ENCODE measurements around the gene CFAP45.
"Not testable (repeated sequence)": the region's sequence is repeated elsewhere in the genome, so short reads cannot be mapped to it uniquely, and the experiment has no call there.

CFAP45 gene

DNA sequence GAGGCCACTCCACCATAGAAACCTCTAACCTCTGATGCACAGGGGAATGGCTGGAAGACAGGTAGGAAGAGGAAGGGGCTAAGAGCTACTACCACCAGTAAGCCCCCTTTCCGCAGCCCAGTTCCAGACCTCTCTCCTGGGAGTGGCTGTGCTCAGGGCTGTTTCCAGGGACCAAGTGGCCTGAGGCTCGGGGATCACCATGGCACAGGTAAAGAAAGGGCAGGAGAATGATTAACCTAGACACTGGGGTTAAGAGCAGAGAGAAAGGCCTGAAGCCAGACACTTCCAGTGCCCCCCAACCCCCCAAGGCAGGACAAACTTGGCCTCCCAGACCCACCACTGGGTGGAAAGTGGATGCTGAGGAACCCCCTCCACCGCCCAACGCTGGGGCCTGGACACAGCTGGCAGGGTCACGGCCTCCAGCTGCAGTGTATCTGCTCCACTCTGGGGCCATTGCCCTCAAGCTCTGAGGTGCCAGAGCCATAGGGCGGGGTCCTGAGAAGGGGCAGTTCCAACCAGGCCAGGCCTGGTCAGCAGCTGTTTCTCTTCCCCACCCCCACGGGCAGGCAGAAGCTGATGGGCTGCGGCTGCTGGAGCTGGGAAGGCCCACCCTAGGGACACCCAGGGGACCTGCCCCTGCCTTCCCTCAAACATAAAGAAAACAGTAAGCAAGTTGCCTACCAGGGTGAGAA lies 22.7 kb upstream of the CFAP45 start:
- DNase-seq: no peak

DNA sequence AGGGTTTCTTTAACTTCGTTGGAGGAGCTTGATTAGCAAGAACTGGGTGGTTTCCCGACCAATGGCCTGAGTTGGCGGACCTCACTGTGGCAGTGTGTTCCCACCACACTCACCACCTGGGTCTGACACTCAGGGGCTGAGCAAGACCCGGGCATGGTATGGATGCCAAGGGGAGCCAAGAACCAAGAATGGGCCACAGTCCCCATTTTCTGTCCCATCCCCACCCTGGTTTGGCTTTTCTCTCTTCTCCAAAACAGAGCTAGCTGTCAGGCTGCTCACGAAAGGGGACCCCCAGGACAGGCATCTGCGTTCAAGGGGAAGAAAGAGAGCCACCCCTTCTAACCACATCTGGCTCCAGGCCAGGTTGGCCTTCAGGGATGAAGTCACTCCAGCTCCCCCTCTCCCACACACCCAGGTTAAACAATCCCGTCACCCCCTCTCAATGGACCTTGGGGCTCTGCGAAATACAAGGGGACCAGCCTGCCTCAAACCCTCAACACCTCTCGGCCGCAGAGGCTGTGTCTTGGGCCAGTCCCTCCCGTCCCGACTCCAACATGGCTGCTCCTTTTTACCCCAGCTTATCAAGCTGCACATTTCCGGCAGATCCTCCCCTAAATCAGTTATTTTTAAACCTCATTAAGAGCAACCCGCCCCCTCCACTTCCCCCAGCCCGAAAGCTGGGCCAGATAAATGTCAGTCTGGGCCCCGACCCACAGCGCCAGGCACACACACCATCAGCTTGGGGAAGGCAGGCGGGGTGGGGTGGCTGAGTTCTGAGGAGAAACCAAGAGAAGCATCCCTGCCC lies 21.9 kb upstream of the CFAP45 start:
- DNase-seq: no peak

DNA sequence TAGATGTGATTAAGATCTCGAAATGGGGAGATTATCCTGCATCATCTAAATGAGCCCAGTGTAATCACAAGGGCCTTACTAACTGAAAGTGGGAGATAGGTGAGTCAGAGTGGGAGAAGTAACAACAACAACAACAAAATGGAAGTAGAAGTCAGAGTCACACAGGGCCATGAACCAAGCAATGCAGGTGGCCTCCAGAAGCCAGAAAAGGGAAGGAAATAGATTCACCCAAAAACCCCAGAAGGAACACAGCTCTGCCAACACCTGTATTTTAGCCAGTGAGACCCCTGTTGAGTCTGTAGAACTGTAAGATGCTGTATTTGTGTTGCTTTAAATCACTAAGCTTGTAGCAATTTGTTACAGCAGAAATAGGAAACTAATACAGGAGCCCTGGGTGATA lies 21.3 kb upstream of the CFAP45 start:
- DNase-seq: no peak

DNA sequence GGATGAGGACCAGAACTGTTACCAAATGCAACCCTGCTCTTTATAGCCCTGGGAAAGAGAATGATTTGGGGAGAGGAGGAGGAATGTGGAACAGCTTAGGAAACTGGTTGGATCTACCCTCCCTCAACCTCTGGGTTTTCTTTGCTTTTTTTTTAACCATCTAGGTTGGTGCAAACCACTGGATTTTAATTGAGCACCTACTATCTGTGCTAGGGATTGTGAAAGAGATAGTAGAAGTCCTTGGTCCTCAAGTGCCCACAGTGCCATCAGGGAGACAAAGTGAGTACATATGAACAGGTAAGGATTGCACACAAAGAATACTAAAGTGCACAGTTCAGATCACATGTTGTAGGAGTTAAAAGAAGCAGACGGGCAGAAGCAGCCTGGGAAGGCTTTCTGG lies 20.7 kb upstream of the CFAP45 start:
- DNase-seq: no peak

DNA sequence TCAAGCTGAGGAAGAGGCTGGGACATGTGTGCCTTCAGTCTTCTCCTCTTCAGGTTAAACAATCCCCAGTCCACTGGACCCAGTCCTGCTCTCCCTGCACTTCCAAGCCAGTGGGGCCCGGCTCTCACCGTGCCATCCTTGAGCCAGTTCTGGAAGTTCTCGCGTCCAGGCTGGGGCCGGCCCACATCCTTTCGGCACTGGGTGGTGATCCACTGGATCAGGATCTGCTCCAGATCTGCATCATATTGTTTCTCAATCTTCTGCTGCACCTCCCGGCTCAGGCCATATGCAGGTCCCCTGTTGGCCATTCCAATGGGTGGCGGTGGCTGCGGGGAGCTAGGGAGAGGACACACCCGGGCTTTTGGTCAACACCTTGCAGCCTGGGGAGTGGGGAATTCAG lies 20.2 kb upstream of the CFAP45 start:
- no peak for DNase-seq

DNA sequence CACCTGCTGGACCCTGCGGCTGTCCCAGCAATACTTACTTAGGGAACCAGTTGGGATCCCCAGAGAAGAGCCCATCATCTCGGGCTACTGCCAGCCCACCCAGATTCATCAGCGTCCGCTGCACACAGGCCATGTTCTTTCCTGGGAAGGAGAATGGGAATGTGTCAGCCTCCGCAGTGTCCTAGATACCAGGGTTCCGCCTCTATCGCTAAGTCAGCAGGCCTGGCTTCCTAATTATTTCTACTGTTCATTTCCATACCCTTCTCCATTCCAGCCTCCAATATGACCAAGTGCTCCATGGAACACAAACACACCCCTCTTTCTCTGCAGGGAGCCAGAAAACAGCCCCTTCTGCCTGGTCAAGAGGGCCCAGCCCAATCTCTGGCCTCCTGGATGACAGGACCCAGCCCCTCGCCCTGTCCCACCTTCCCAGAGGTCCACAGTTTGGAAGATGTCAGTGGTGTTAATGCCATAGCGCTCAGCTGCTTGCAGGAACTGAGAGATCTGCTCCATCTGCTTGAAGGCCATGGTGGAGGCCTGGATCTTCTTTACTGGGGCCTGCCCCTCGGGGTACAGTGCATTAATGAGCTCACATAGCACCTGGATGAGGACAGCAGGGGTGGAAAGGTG lies 19.4 kb upstream of the CFAP45 start:
- no peak for DNase-seq

DNA sequence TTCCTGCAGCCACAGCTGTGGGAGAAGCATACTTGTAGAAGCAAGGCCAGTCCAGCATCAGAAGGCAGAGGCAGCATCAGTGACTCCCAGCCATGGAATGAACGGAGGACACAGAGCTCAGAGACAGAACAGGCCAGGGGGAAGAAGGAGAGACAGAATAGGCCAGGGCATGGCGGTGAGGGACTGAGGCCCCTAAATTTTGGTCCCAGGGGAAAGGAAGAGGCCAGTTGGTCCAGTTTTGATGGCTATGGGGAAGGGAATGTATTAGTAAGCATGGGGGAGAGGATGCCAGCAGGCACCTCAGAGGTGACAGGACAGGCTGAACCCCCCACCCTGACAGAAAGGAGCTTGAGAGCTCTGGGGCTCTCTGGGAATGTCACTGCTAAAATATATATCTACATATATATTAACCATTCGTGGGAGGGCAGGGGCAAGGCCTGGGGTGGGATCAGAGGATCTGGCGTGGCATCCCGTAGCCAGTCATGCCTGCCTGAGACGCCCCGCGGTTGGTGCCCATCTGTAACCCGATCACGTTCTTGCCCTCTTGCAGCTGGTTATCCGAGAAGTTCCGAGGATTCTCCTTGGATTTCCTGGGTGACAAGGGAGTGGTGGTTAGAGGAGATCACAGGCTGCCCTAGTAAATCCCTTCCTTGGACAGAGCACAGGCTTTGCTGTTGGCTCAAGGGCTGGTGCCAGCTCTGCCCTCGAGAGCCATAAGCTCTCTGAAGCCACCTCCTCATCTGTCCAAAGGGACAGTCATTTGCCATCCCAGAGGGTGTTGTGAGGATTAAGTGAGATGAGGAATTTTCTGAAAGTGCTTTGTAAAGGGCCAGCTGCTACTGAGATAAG lies 18.6 kb upstream of the CFAP45 start:
- no peak for DNase-seq

DNA sequence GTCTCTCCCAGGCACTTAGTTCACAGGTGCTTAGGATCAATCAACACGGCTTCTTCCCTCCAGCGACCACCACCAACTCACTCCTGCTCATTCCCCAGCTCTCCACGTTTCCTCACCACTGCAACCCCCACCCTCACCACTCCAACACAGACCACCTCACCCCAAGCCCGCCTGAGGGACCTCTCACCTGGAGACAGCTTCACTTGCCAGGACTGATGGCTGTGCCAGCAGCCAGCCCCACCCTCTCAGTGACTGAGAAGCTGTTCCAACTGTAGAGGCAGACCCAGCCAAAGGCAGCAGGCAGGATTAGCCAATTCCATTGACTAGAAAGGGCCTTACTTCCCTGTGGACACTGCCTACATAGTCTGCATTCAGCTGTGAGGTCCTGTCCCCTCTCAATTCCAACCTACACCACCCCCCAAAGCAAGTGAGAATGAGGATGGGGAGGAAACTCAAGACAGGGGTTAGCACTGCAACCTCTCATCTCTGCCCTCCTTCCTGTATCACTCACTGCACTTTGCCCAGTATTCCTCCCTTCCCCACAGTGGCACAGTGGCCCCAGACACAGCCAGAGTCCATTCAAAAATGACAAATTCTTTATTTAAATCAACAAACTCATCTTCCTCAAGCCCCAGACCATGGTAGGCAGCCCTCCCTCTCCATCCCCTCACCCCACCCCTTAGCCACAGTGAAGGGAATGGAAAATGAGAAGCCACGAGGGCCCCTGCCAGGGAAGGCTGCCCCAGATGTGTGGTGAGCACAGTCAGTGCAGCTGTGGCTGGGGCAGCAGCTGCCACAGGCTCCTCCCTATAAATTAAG lies 17.8 kb upstream of the CFAP45 start:
- no peak for DNase-seq

DNA sequence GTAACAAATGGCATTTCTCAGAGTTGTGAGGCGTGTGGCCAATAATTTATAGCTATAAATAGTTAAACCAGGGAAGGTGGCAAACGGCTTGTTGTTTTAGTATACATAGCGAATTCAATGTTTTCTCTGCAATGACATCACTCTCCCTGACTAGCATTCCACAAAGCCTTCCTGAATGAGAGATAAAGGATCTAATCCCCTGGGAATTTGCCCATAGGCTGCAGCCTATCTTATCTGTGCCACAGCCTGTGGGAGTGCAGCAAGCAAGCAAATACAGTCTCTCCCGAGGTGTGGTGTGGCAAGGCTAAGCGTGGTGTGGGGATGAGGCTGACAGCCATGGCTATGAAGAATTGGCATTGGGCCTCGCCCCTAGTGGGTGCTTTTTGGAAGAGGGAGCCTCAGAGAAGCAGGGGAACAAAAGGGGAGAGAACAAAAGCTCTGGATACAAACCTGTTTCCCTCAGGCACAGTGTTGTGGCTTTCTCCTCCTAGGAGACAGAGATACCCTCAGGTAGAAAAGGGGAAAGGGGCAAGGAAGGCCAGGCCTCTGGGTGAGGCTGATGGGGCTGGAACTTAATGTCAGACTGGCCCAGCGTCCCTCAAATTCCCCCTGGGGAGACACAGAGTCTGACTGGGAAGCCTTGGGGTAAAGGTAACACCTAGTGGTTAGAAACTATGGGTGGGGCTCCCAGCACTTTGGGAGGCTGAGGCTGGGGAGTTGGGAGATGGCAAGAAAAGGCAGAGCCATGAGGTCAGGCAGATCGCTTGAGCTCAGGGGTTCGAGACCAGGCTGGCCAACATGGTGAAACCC lies 16.5 kb upstream of the CFAP45 start:
- peak; percentile 87 for DNase-seq

DNA sequence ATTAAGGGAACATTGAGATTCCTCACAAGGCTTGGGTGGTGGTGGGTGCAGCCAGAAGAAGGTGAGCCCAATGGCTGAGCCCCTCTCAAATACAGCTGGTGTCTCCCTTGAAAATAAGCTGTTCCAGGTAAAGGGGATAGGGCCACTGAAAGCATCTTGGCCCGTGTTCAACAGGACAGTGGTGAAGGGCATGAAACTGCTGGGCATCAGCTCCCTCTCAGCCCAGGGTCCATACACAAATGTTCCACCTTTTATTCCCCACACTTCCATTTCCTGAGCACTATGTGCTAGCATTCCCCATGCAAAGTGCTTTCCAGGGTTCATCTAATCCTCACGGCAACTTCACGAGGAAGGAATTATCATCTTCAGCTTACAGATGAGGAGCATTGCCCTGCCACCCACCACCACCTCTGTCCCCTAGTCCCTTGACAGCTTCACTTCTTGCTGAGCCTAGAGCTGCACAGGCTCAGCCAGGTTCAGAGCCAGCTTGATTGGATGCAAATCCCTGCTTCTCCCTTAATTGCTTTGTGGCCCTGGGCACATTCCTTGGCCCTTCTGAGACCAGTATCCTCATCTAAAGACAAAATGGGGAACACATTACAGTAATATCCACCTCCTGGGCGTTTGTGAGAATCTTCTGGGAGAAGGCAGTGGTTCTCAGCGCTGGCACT lies 15.7 kb upstream of the CFAP45 start:
- no peak for DNase-seq

DNA sequence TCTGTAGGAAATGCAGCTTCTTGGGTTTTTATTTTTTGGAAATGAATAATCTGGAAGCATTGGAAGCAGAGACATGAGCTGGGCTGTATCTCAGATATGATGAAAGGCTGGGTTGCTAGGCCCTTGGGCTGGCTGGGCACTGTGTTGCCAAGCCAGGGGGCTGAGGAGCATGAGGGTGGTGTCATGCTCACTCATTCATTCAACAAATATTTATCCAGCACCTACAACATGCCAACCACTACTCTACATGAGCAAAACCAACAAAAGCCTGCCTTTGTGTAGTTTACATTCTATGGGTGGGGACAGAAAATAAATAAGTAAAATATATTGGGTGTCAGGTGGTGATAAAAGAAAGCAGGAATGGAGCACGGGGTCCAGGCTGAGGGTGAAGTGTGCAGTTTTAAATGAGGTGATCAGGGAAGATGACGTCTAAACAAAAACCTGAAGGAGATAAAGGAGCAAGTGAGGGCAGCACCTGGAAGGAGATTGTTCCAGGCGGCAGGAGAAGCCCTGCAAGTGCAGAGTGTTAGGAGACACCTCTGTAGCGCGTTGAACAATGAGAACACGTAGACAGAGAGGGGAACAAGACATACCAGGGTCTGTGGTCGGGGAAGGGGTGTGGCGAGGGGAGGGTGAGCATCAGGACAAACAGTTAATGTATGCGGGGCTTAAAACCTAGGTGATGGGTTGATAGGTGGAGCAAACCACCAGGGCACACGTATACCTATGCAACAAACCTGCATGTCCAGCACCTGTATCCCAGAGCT lies 14.5 kb upstream of the CFAP45 start:
- DNase-seq: no peak

DNA sequence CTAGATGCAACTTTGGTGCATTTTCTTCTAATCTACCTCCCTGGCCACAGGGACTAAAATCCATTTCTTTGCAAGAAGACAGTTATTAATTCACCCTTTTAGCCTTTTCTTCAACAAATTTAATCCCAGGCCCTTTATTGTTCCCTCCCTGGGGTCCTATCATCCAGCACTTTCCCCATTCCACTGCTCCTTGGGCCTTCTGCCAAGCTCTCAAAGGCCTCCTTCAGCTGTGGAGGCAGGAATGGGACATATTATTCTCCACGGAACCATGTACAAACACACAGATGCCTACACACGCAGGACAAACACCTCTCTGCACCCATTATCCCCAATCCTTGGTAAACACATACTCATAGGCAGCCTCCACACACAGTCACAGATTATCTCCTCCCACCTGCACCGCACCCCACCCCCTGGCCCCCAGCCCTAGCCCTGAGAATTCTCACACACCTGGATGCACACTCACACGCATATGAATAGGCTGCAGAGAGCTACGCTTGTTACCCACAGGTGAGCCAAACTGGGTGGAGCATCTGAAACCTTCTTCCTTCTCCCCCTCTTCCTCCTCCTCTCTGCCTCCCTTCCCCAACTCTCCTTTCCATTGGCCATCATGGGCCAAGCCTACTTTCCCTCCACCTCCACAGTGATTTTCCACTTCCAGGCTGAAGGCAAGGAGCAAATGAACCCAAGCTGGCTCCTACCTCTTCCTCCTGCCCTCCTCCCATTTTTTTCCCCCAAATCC lies 13.7 kb upstream of the CFAP45 start:
- DNase-seq: no peak

DNA sequence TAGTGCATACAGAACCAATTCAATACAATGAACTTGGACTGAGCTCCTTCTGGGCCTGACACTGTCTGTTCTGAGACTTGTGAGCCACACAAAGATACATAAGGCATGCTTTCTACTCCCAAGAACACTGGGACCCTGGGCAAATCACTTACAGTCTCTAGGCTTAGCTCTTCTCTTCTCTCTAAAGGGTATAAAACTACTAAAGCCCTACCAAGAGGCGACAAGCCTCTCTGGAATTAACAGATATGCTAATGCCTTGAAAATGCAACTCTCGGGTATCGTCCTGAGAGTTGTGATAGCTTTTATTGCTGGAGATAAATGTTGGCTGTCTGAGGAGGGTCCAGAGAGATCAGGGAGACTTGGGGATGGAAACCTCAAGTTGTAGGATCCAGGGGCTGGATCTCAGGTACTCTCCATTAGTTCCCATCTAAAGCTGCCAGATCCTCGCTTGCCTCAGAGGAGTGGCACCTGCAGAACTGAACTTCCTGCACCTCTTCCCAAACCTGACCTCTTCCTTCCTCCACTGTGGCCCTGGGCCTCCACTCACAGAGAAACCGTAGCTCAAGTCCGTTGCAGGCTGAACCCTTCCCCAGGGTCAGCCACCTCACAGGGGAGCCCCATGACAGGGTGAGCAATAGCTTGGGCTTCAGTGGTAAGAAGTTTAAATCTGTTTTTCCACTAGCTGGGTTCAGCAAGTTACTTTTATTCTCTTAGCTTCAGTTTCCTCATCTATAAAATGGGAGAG lies 11.5 kb upstream of the CFAP45 start:
- DNase-seq: no peak

DNA sequence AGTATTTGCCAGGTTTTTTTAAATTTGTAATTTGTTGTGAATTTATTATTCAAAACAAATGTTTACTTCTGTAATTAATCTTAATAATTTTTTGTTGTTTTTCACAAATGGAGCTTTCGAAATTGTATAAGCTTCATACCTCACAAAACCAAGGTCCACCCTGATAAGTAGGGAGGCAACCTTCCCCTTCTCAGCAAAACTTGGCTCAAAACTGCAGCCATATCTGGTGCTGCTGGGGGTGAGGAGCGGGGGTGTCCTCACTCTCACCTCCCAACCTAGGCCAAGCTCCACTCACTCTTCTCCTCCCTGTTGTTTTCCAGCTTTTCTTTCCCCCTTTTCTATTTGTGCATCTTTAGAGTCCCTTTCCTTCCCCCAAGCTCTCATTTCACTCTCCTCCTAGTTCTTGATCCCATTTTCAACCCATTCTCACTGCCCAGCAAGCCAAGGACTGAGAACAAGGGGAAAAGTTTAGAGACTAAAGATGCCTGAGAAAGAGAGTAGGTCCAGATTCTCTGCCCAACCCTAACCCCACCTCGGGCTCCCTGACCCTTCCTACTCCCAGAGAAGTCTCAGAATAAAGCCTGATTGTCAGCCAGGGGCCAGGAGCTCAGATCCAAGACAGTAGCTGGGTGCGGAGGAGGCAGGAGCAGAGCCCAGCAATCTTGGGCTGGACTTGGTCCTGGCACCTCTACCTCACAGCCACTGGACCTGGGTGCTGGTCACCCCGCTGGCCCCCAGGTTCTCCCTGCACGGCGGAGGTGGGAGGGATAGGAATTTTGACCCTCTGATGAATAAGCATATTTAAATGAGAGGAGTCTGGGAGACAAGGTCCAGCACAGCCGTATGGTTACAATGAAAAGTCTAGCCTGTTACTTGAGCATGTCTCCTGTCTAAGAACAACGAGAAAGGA lies 8.3 kb upstream of the CFAP45 start:
- no peak for DNase-seq

DNA sequence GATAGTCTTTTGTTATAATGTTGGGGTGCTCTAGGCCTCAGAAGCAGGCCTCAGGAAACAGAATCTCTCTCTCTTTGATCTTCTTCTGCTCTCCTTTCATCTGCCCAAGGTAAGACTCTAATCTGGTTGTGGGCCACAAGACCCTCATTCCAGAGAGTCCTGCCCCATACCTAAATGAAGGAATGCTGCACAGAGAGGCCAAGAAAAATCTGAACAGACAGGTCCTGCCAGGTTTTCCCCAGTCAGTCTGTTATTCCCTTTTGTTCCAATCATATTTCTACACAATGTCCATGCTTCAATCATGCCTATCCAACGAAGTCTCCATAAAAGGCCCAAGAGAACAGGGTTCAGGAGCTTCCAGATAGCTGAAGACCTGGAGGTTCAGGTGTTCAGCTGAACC lies 7.0 kb upstream of the CFAP45 start:
- DNase-seq: no peak

DNA sequence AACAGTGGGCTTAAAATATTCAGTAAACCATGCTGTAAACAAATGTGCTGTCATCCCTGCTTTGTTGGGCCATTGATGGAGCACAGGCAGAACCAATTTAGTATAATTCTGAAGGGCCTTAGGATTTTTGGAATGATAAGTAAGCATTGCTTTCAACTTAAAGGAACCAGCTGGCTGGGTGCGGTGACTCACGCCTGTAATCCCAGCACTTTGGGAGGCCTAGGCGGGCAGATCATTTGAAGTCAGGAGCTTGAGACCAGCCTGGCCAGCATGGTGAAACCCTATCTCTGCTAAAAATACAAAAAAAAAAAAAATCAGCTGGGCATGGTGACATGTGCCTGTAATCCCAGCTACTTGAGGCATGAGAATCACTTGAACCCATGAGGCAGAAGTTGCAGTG lies 4.1 kb upstream of the CFAP45 start:
- not testable (repeated sequence) for DNase-seq

DNA sequence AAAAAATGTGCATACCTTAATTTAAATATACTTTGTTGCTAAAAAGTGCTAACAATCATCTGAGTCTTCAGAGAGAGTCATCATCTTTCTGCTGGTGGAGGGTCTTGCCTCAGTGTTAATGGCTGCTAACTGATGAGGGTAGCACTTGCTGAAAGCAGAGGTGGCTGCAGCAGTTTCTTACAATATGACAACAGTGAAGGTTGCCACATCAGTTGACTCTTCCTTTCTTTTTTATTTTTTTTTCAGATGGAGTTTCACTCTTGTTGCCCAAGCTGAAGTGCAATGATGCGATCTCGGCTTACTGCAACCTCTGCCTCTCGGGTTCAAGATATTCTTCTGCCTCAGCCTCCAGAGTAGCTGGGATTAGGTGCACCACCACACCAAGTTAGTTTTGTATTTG lies 2.6 kb upstream of the CFAP45 start:
- no peak for DNase-seq

All from amniotic stem cell (primary cell).